HK-2 (cell line): Measurements from ENCODE around the gene SIN3B.
A peak's percentile ranks its signal among the peaks of the same experiment; 100 is the strongest.
"Not testable (repeated sequence)": the region's sequence is repeated elsewhere in the genome, so short reads cannot be mapped to it uniquely, and the experiment has no call there.

Experiments
- DNase-seq: peaks from one replicate; pipeline ENCODE4 v3.0.0-alpha.2; 2018; ENCODE audit not compliant: unreplicated experiment

The SIN3B gene

GRCh38 chr19:16829010-16829821 lies at the start of gene SIN3B:
TSS of gene SIN3B (plus strand) at chr19:16829398. CDS start at chr19:16829421, 23 bp downstream.
- peak; percentile 89 for DNase-seq

- DNase-seq, result no peak
Observed at GRCh38 chr19:16779539-16780163, 49.5 kb upstream of the SIN3B start.

- no peak for DNase-seq
Observed at GRCh38 chr19:16782719-16783118, 46.5 kb upstream of the SIN3B start.

GRCh38 chr19:16788479-16788878 lies 40.7 kb upstream of the SIN3B start:
- no peak for DNase-seq

- DNase-seq, result no peak
Observed at GRCh38 chr19:16789238-16789637, 40.0 kb upstream of the SIN3B start.

GRCh38 chr19:16790051-16790450 lies 39.1 kb upstream of the SIN3B start:
- DNase-seq, result no peak

- DNase-seq, result no peak
Observed at GRCh38 chr19:16791942-16792341, 37.3 kb upstream of the SIN3B start.

GRCh38 chr19:16794456-16795441 lies 34.4 kb upstream of the SIN3B start:
- DNase-seq, result no peak

GRCh38 chr19:16795731-16796130 lies 33.5 kb upstream of the SIN3B start:
- DNase-seq, result no peak

GRCh38 chr19:16797876-16798275 lies 31.3 kb upstream of the SIN3B start:
- no peak for DNase-seq

- not testable (repeated sequence) for DNase-seq
Observed at GRCh38 chr19:16798326-16798725, 30.9 kb upstream of the SIN3B start.

GRCh38 chr19:16799740-16800139 lies 29.5 kb upstream of the SIN3B start:
- no peak for DNase-seq

- no peak for DNase-seq
Observed at GRCh38 chr19:16801600-16802013, 27.6 kb upstream of the SIN3B start.

GRCh38 chr19:16804176-16804575 lies 25.0 kb upstream of the SIN3B start:
- no peak for DNase-seq

GRCh38 chr19:16807549-16808284 lies 21.5 kb upstream of the SIN3B start:
- DNase-seq, result no peak

GRCh38 chr19:16814526-16815100 lies 14.6 kb upstream of the SIN3B start:
- DNase-seq, result no peak

GRCh38 chr19:16820056-16820455 lies 9.1 kb upstream of the SIN3B start:
- no peak for DNase-seq

- DNase-seq, result no peak
Observed at GRCh38 chr19:16821081-16821480, 8.1 kb upstream of the SIN3B start.

GRCh38 chr19:16822648-16823047 lies 6.5 kb upstream of the SIN3B start:
- no peak for DNase-seq

- DNase-seq, result no peak
Observed at GRCh38 chr19:16824658-16825311, 4.4 kb upstream of the SIN3B start.
